HG02588 (cell line): Measurements from ENCODE around the gene MICAL3.
"Not testable (repeated sequence)": the region's sequence is repeated elsewhere in the genome, so short reads cannot be mapped to it uniquely, and the experiment has no call there.

Experiments used
- ATAC-seq: cut with Tn5 transposase; IDR thresholded peaks from one replicate; pipeline ENCODE4 v1.9.1; 2021; ENCODE audit warnings: mild to moderate bottlenecking, moderate library complexity; ENCODE audit not compliant: unreplicated experiment

Gene MICAL3

GRCh38 chr22:17892376-17892775, 132.0 kb downstream of the MICAL3 start:
- ATAC-seq = no peak

GRCh38 chr22:17891481-17892167, 132.7 kb downstream of the MICAL3 start:
- ATAC-seq = no peak

- no peak for ATAC-seq
Measured at GRCh38 chr22:17890892-17891291, 133.5 kb downstream of the MICAL3 start.

- no peak for ATAC-seq
Measured at GRCh38 chr22:17890245-17890671, 134.1 kb downstream of the MICAL3 start.

- ATAC-seq = no peak
Measured at GRCh38 chr22:17888855-17889254, 135.5 kb downstream of the MICAL3 start.

- ATAC-seq = no peak
Measured at GRCh38 chr22:17888439-17888838, 135.9 kb downstream of the MICAL3 start.

- no peak for ATAC-seq
Measured at GRCh38 chr22:17884893-17885292, 139.5 kb downstream of the MICAL3 start.

- ATAC-seq = no peak
Measured at GRCh38 chr22:17884084-17884483, 140.3 kb downstream of the MICAL3 start.

- no peak for ATAC-seq
Measured at GRCh38 chr22:17883356-17883755, 141.0 kb downstream of the MICAL3 start.

- no peak for ATAC-seq
Measured at GRCh38 chr22:17882727-17883126, 141.6 kb downstream of the MICAL3 start.

GRCh38 chr22:17882162-17882561, 142.2 kb downstream of the MICAL3 start:
- ATAC-seq = no peak

GRCh38 chr22:17881366-17881765, 143.0 kb downstream of the MICAL3 start:
- ATAC-seq = no peak

GRCh38 chr22:17880468-17880867, 143.9 kb downstream of the MICAL3 start:
- ATAC-seq = no peak

GRCh38 chr22:17880020-17880419, 144.3 kb downstream of the MICAL3 start:
- ATAC-seq = no peak

- no peak for ATAC-seq
Measured at GRCh38 chr22:17878941-17879340, 145.4 kb downstream of the MICAL3 start.

- no peak for ATAC-seq
Measured at GRCh38 chr22:17878186-17878694, 146.1 kb downstream of the MICAL3 start.

GRCh38 chr22:17876878-17877855, 147.2 kb downstream of the MICAL3 start:
- not testable (repeated sequence) for ATAC-seq

- no peak for ATAC-seq
Measured at GRCh38 chr22:17876306-17876831, 148.0 kb downstream of the MICAL3 start.

- ATAC-seq = no peak
Measured at GRCh38 chr22:17875631-17876030, 148.7 kb downstream of the MICAL3 start.

- no peak for ATAC-seq
Measured at GRCh38 chr22:17875156-17875555, 149.2 kb downstream of the MICAL3 start.

GRCh38 chr22:17874231-17874905, 150.0 kb downstream of the MICAL3 start:
- ATAC-seq = no peak
